HEK293 (cell line): ENCODE results near the gene CTF1.

Experiments used
- CTCF ChIA-PET: fragments of 350-600 bp; formaldehyde crosslinking; extraction: SDS; loops from one replicate; lab custom pipeline; 2021; ENCODE audit warnings: antibody characterized with exemption; lab: Yijun Ruan, JAX
- POLR2A ChIA-PET: fragments of 300-600 bp; formaldehyde crosslinking; extraction: SDS; loops from one replicate; lab custom pipeline; 2020; ENCODE audit warnings: antibody characterized with exemption, inconsistent platforms; lab: Yijun Ruan, JAX
- H3K27ac ChIP-seq: fragments of 200-500 bp; sonication (Bioruptor generic); 2 replicates; pipeline ENCODE4 v1.5.1; 2014; ENCODE audit warnings: low read depth, low read length, control low read depth, inconsistent platforms; ENCODE audit errors: extremely low read depth
- H3K36me3 ChIP-seq, 2 experiments: fragments of 200-500 bp in 1 of 2; sonication (Bioruptor generic) in 1 of 2; 1 replicate in 1 of 2; 2 replicates in 1 of 2; pipeline ENCODE4 v1.5.1; 2014 to 2017; ENCODE audit warnings: inconsistent platforms in 2 of 2, low read length in 2 of 2; ENCODE audit not compliant: control insufficient read depth in 2 of 2, insufficient read depth in 1 of 2
- H3K4me1 ChIP-seq: fragments of 200-500 bp; sonication (Bioruptor generic); 2 replicates; pipeline ENCODE4 v1.5.1; 2014; ENCODE audit warnings: mild to moderate bottlenecking, low read length, inconsistent platforms; ENCODE audit not compliant: control insufficient read depth, insufficient read depth
- H3K4me3 ChIP-seq: 2 replicates; pipeline ENCODE4 v1.5.1; 2011; ENCODE audit warnings: low read depth, mild to moderate bottlenecking, control low read depth, low read length, moderate library complexity
- H3K9me3 ChIP-seq: fragments of 200-500 bp; sonication (Bioruptor generic); 2 replicates; pipeline ENCODE4 v1.5.1; 2014; ENCODE audit warnings: low read depth, low read length, inconsistent platforms; ENCODE audit not compliant: control insufficient read depth, insufficient read depth
- GLI2 ChIP-seq: fragments of 450-650 bp; formaldehyde crosslinking; IDR thresholded peaks from 2 replicates; pipeline ENCODE4; 2017; ENCODE audit warnings: missing biosample characterization, missing genetic modification characterization, low read depth, borderline replicate concordance
- HOXA7 ChIP-seq: sonication (generic); formaldehyde crosslinking; IDR thresholded peaks from 2 replicates; pipeline ENCODE4 v1.8.1; 2022; ENCODE audit warnings: missing genetic modification reagents, borderline replicate concordance
- KLF8 ChIP-seq: fragments of 450-650 bp; formaldehyde crosslinking; IDR thresholded peaks from 2 replicates; pipeline ENCODE4 v1.5.1; 2016; ENCODE audit warnings: missing biosample characterization, missing genetic modification characterization
- SP2 ChIP-seq: fragments of 450-650 bp; formaldehyde crosslinking; IDR thresholded peaks from 2 replicates; pipeline ENCODE4 v1.5.1; 2016; ENCODE audit warnings: missing biosample characterization, missing genetic modification characterization
- SP3 ChIP-seq: fragments of 450-650 bp; formaldehyde crosslinking; IDR thresholded peaks from 2 replicates; pipeline ENCODE4 v1.5.1; 2016; ENCODE audit warnings: missing biosample characterization, missing genetic modification characterization
- WT1 ChIP-seq: fragments of 450-650 bp; formaldehyde crosslinking; IDR thresholded peaks from 2 replicates; pipeline ENCODE4 v1.5.1; 2016; ENCODE audit warnings: missing biosample characterization, missing genetic modification characterization
- YY1 ChIP-seq: fragments of 450-650 bp; formaldehyde crosslinking; IDR thresholded peaks from 2 replicates; pipeline ENCODE4 v1.5.1; 2018; ENCODE audit warnings: missing biosample characterization, missing genetic modification characterization
- ZBTB20 ChIP-seq: fragments of 450-650 bp; formaldehyde crosslinking; IDR thresholded peaks from 2 replicates; pipeline ENCODE4 v1.5.1; 2016; ENCODE audit warnings: missing biosample characterization, missing genetic modification characterization
- ZBTB7A ChIP-seq: fragments of 450-650 bp; formaldehyde crosslinking; IDR thresholded peaks from 2 replicates; pipeline ENCODE4 v1.5.1; 2016; ENCODE audit warnings: low read depth, missing biosample characterization, missing genetic modification characterization
- ZFHX2 ChIP-seq: fragments of 450-650 bp; formaldehyde crosslinking; conservative IDR thresholded peaks from 2 replicates; pipeline ENCODE4 v1.5.1; 2016; ENCODE audit warnings: missing biosample characterization, missing genetic modification characterization
- ZNF132 ChIP-seq: fragments of 450-650 bp; formaldehyde crosslinking; IDR thresholded peaks from 2 replicates; pipeline ENCODE4 v1.5.1; 2017; ENCODE audit warnings: missing biosample characterization, missing genetic modification characterization, borderline replicate concordance
- ZNF335 ChIP-seq: fragments of 450-650 bp; formaldehyde crosslinking; conservative IDR thresholded peaks from 2 replicates; pipeline ENCODE4 v1.5.1; 2016; ENCODE audit warnings: missing biosample characterization, missing genetic modification characterization
- ZNF37A ChIP-seq: fragments of 450-650 bp; IDR thresholded peaks from 2 replicates; pipeline ENCODE4 v1.5.1; 2018; ENCODE audit warnings: missing biosample characterization, missing genetic modification characterization
- TF ChIP-seq, protein P1 (sequence below): fragments of 450-650 bp; formaldehyde crosslinking; optimal IDR thresholded peaks from 2 replicates; pipeline ENCODE3; 2016; ENCODE audit warnings: missing biosample characterization, mild to moderate bottlenecking, missing genetic modification characterization
- TF ChIP-seq, protein P2 (sequence below): fragments of 450-650 bp; IDR thresholded peaks from 2 replicates; pipeline ENCODE4 v1.5.1; 2018; ENCODE audit warnings: missing biosample characterization, missing genetic modification characterization
- TF ChIP-seq, protein P3 (sequence below): fragments of 450-650 bp; formaldehyde crosslinking; IDR thresholded peaks from 2 replicates; pipeline ENCODE4 v1.5.1; 2016; ENCODE audit warnings: missing biosample characterization, missing genetic modification characterization
- TF ChIP-seq, protein P4 (sequence below): fragments of 450-650 bp; formaldehyde crosslinking; IDR thresholded peaks from 2 replicates; pipeline ENCODE4 v1.5.1; 2016; ENCODE audit warnings: missing biosample characterization, missing genetic modification characterization
- TF ChIP-seq, protein P5 (sequence below): fragments of 450-650 bp; formaldehyde crosslinking; IDR thresholded peaks from 2 replicates; pipeline ENCODE4 v1.5.1; 2016; ENCODE audit warnings: missing biosample characterization, missing genetic modification characterization
- TF ChIP-seq, protein P6 (sequence below): fragments of 450-650 bp; formaldehyde crosslinking; IDR thresholded peaks from 2 replicates; pipeline ENCODE4 v1.5.1; 2016; ENCODE audit warnings: missing biosample characterization, missing genetic modification characterization

CTF1 gene

DNA sequence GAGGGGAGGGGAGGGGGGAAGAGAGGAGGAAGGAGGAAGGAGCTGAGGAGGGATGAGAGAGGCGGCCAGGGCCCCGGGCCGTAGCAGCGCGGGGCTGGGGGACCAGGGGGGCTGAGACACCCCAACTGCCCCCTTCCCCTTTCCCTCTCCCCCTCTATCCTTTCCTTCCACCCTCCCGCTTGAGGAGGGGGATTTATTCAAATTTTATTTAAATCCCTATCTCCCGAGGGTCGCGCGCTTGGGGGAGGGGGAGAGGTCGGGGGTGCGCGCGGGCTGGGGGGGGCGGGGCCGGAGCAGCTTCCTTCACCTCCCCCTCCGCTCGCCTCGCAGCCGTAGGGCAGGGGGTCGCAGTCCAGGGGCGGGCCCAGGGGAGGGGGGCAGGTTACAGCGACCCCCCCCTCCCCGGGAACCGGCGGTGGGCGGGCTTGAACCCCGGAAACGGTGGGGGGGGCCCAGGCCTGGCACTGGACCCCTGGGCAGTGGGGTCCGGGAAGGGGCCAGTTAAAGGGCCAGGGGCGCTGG is 27.2 kb downstream of the CTF1 start, which contains the start of gene FBXL19:
Gene FBXL19 (plus strand): TSS at position 19 of the 522 bp plus-strand sequence. CDS start 2,183 bp downstream, outside the sequence.
- POLR2A ChIA-PET, result interaction anchor here (0.6 to 1.3 kb wide), 8 partner anchors 18 to 223 kb away, joined by 3 to 4 read pairs (median 3); partner anchors contain the start of gene PHKG2
- Histone ChIP-seq H3K36me3 (peaks cover 0 to 37% of the 10 kb centered on the region in 2 experiments; a peak in 1 of 3 replicates), H3K4me1 (no peaks in the 10 kb centered on the region), H3K9me3 (no peaks in the 10 kb centered on the region), H3K4me3 (peak within 1 kb of the TSS; percentile 68), H3K27ac (peak within 1 kb of the TSS; percentile 68)
- CTCF ChIA-PET, result interaction anchor here (0.8 kb wide), 1 partner anchor 31 kb away, joined by 3 read pairs; no protein-coding TSS in a partner anchor
- TF ChIP-seq, protein P1, sequence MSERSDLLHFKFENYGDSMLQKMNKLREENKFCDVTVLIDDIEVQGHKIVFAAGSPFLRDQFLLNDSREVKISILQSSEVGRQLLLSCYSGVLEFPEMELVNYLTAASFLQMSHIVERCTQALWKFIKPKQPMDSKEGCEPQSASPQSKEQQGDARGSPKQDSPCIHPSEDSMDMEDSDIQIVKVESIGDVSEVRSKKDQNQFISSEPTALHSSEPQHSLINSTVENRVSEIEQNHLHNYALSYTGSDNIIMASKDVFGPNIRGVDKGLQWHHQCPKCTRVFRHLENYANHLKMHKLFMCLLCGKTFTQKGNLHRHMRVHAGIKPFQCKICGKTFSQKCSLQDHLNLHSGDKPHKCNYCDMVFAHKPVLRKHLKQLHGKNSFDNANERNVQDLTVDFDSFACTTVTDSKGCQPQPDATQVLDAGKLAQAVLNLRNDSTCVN (tag by site-specific recombination), result peak; percentile 58
- TF ChIP-seq, protein P2, sequence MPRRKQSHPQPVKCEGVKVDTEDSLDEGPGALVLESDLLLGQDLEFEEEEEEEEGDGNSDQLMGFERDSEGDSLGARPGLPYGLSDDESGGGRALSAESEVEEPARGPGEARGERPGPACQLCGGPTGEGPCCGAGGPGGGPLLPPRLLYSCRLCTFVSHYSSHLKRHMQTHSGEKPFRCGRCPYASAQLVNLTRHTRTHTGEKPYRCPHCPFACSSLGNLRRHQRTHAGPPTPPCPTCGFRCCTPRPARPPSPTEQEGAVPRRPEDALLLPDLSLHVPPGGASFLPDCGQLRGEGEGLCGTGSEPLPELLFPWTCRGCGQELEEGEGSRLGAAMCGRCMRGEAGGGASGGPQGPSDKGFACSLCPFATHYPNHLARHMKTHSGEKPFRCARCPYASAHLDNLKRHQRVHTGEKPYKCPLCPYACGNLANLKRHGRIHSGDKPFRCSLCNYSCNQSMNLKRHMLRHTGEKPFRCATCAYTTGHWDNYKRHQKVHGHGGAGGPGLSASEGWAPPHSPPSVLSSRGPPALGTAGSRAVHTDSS (tag by site-specific recombination), result peak; percentile 81
- TF ChIP-seq ZBTB7A (tag by site-specific recombination), result peak; percentile 9; the same call in 1 of the 2 replicates
- TF ChIP-seq, protein P3, sequence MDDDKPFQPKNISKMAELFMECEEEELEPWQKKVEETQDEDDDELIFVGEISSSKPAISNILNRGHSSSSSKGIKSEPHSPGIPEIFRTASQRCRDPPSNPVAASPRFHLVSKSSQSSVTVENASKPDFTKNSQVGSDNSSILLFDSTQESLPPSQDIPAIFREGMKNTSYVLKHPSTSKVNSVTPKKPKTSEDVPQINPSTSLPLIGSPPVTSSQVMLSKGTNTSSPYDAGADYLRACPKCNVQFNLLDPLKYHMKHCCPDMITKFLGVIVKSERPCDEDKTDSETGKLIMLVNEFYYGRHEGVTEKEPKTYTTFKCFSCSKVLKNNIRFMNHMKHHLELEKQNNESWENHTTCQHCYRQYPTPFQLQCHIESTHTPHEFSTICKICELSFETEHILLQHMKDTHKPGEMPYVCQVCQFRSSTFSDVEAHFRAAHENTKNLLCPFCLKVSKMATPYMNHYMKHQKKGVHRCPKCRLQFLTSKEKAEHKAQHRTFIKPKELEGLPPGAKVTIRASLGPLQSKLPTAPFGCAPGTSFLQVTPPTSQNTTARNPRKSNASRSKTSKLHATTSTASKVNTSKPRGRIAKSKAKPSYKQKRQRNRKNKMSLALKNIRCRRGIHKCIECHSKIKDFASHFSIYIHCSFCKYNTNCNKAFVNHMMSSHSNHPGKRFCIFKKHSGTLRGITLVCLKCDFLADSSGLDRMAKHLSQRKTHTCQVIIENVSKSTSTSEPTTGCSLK, result no peak

DNA sequence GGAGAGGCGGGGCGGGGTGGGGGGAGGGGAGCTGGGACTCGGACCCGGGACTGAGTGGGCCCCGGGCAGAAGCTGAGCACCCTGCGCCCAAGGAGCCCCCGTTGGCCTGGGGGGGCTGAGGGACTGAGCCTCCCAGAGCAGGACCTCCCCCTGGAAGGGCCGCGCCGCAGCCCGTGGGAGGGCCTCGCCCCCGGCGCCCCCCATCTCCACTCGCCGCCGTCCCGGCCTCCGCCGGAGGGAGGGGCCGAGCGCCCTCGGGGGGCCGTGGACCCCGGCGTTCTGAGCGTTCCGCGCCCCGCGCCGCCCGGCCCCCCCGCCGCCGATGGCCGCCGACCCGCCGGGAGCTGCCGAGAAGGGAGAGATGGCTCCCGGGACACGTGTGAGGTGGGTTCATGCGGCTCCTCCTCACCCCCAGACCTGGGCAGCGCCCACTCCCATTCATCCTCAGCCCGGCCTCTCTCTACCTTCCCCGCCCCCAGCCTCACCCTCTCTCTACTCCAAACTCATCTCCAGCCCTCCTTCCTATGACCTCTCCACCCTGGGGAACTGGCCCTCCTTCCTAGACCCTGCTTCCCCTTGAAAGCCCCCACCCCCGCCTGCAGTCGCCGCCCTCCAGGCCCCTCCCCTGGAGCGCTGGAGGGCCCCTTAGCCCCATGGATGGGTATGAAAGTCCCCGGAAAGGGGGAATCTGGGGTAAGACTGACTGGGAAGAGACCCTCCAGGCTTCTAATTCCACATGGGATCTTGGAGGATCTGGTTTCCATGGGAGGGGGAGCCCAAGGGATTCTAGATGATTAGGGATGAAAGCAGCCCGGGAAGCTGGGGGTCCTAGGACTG is 27.9 kb downstream of the CTF1 start:
- POLR2A ChIA-PET, result interaction anchor here (0.6 to 1.3 kb wide), 9 partner anchors 18 to 224 kb away, joined by 3 to 6 read pairs (median 3); no protein-coding TSS in a partner anchor
- Histone ChIP-seq H3K4me1 (no peaks in the 10 kb centered on the region), H3K36me3 (peaks cover 0 to 44% of the 10 kb centered on the region in 2 experiments; a peak in 1 of 3 replicates), H3K9me3 (no peaks in the 10 kb centered on the region), H3K4me3 (peak overlapping the region; percentile 68), H3K27ac (peak overlapping the region; percentile 68; the same call in 1 of the 2 replicates)
- CTCF ChIA-PET, result interaction anchor here (1.0 to 1.2 kb wide), 2 partner anchors 11 to 17 kb away, joined by 4 to 5 read pairs; no protein-coding TSS in a partner anchor
- TF ChIP-seq HOXA7, result no peak
- TF ChIP-seq WT1, result peak; percentile 30; the same call in 1 of the 2 replicates
- no peak for TF ChIP-seq GLI2 (tag by site-specific recombination)
- TF ChIP-seq ZBTB20, result peak; percentile 36; the same call in 1 of the 2 replicates
- peak; percentile 86 for TF ChIP-seq ZNF335
- peak; percentile 84 for TF ChIP-seq SP3 (tag by site-specific recombination)
- TF ChIP-seq, protein P4, sequence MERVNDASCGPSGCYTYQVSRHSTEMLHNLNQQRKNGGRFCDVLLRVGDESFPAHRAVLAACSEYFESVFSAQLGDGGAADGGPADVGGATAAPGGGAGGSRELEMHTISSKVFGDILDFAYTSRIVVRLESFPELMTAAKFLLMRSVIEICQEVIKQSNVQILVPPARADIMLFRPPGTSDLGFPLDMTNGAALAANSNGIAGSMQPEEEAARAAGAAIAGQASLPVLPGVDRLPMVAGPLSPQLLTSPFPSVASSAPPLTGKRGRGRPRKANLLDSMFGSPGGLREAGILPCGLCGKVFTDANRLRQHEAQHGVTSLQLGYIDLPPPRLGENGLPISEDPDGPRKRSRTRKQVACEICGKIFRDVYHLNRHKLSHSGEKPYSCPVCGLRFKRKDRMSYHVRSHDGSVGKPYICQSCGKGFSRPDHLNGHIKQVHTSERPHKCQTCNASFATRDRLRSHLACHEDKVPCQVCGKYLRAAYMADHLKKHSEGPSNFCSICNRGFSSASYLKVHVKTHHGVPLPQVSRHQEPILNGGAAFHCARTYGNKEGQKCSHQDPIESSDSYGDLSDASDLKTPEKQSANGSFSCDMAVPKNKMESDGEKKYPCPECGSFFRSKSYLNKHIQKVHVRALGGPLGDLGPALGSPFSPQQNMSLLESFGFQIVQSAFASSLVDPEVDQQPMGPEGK (tag by site-specific recombination), result peak; percentile 48; the same call in 1 of the 2 replicates
- TF ChIP-seq, protein P5, sequence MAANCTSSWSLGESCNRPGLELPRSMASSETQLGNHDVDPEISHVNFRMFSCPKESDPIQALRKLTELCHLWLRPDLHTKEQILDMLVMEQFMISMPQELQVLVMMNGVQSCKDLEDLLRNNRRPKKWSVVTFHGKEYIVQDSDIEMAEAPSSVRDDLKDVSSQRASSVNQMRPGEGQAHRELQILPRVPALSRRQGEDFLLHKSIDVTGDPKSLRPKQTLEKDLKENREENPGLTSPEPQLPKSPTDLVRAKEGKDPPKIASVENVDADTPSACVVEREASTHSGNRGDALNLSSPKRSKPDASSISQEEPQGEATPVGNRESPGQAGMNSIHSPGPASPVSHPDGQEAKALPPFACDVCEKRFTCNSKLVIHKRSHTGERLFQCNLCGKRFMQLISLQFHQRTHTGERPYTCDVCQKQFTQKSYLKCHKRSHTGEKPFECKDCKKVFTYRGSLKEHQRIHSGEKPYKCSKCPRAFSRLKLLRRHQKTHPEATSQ (tag by site-specific recombination), result no peak
- TF ChIP-seq ZNF132 (tag by site-specific recombination), result no peak
- no peak for TF ChIP-seq KLF8 (tag by site-specific recombination)
- TF ChIP-seq, protein P6, sequence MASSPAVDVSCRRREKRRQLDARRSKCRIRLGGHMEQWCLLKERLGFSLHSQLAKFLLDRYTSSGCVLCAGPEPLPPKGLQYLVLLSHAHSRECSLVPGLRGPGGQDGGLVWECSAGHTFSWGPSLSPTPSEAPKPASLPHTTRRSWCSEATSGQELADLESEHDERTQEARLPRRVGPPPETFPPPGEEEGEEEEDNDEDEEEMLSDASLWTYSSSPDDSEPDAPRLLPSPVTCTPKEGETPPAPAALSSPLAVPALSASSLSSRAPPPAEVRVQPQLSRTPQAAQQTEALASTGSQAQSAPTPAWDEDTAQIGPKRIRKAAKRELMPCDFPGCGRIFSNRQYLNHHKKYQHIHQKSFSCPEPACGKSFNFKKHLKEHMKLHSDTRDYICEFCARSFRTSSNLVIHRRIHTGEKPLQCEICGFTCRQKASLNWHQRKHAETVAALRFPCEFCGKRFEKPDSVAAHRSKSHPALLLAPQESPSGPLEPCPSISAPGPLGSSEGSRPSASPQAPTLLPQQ, result peak; percentile 59; the same call in 1 of the 2 replicates
- TF ChIP-seq, protein P2 (tag by site-specific recombination), result 0 out of 2 replicates have a peak, but pooled peaks have one; percentile 20
- no peak for TF ChIP-seq ZNF37A (tag by site-specific recombination)
- TF ChIP-seq ZFHX2 (tag by site-specific recombination), result peak; percentile 82
- TF ChIP-seq YY1 (tag by site-specific recombination), result peak; percentile 56; the same call in 1 of the 2 replicates
- peak; percentile 73 for TF ChIP-seq SP2 (tag by site-specific recombination)
